CD4-positive, alpha-beta T cell (primary cell): ENCODE results near the gene JPH4. TPM values are rescaled to one million over a fixed set of nuclear protein-coding genes. Genes with fewer than 3 reads are reported as not detected.

ENCODE experiments used
- ATAC-seq: fragments of 200-7000 bp; cut with Tn5 transposase; one replicate; pipeline ENCODE4 v1.10.0; 2022; ENCODE audit warnings: mild to moderate bottlenecking; ENCODE audit not compliant: poor library complexity
- CTCF ChIA-PET: fragments of 350-600 bp; sonication (Branson Sonifier 250); formaldehyde crosslinking; loops from one replicate; lab custom pipeline; 2021; ENCODE audit warnings: antibody characterized with exemption, inconsistent platforms; lab: Charles Lee
- POLR2A ChIA-PET: fragments of 350-600 bp; sonication (Branson Sonifier 250); formaldehyde crosslinking; loops from one replicate; lab custom pipeline; 2021; ENCODE audit warnings: antibody characterized with exemption, inconsistent platforms; lab: Charles Lee
- DNase-seq, 14 experiments: peaks; one replicate each; pipeline ENCODE4 v3.0.0-alpha.2; 2013 to 2020; ENCODE audit warnings: mixed read lengths in 2 of 14
- H3K27ac ChIP-seq, 2 donors: one replicate each; pipeline versions ENCODE4 v1.5.1 to v1.7.0; 2013; ENCODE audit warnings: low read length in 2 of 2, low read depth in 1 of 2, mild to moderate bottlenecking in 1 of 2
- H3K27me3 ChIP-seq, 2 experiments: 1 replicate in 1 of 2; 2 replicates in 1 of 2; pipeline versions ENCODE4 v1.6.1 to v1.7.0; 2013; ENCODE audit warnings: low read length in 2 of 2, control low read depth in 1 of 2, mild to moderate bottlenecking in 1 of 2, moderate library complexity in 1 of 2; ENCODE audit not compliant: insufficient read depth in 2 of 2, control insufficient read depth in 1 of 2
- H3K36me3 ChIP-seq: one replicate; pipeline ENCODE4 v1.6.1; 2013; ENCODE audit warnings: low read length, control low read depth; ENCODE audit not compliant: insufficient read depth
- H3K4me1 ChIP-seq: one replicate; pipeline ENCODE4 v1.6.1; 2013; ENCODE audit warnings: low read length, control low read depth; ENCODE audit not compliant: insufficient read depth
- H3K4me3 ChIP-seq: one replicate; pipeline ENCODE4 v1.5.1; 2013; ENCODE audit warnings: mild to moderate bottlenecking, low read length, moderate library complexity
- H3K9me3 ChIP-seq, 2 experiments: 1 replicate in 1 of 2; 2 replicates in 1 of 2; pipeline versions ENCODE4 v1.6.1 to v1.7.0; 2013; ENCODE audit warnings: low read length in 2 of 2, mild to moderate bottlenecking in 2 of 2, control low read depth in 1 of 2, moderate library complexity in 1 of 2; ENCODE audit not compliant: control insufficient read depth in 1 of 2, insufficient read depth in 1 of 2
- H3K27ac Mint-ChIP-seq: one replicate; pipeline ENCODE4 v1.8.0; 2020; ENCODE audit warnings: mixed read lengths
- H3K27me3 Mint-ChIP-seq: one replicate; pipeline ENCODE4 v1.8.0; 2021; ENCODE audit warnings: mixed read lengths
- H3K36me3 Mint-ChIP-seq: one replicate; pipeline ENCODE4 v1.8.0; 2021; ENCODE audit warnings: low read depth, mixed read lengths
- H3K4me1 Mint-ChIP-seq: one replicate; pipeline ENCODE4 v1.8.0; 2021; ENCODE audit warnings: low read depth, mixed read lengths
- H3K4me3 Mint-ChIP-seq: one replicate; pipeline ENCODE4 v1.8.0; 2020; ENCODE audit warnings: mild to moderate bottlenecking, mixed read lengths
- H3K9me3 Mint-ChIP-seq: one replicate; pipeline ENCODE4 v1.8.0; 2020; ENCODE audit warnings: mixed read lengths
- CTCF ChIP-seq: fragments of 200-600 bp; IDR thresholded peaks from one replicate; pipeline ENCODE4 v1.8.0; 2022; ENCODE audit warnings: antibody characterized with exemption, mild to moderate bottlenecking
- intact Hi-C, 2 experiments: fragments of 100-400 bp; cut with DNase I in 1 of 2; cut with micrococcal nuclease in 1 of 2; formaldehyde crosslinking; loops; one replicate each; pipeline versions ENCODE4 v1.15.1 to v1.9.0; 2023 to 2025; cut with DNase I, micrococcal nuclease
- total RNA-seq, 174 experiments: library from RNA in 2 of 174; stranded (reverse) in 2 of 174; gene quantifications; one replicate each; pipeline ENCODE4 v1.2.3 and lab custom pipeline; 2021 to 2026

Gene JPH4
- total RNA-seq, 2 experiments from 2014 or later: not detected

- POLR2A ChIA-PET: no interaction called here
- TF ChIP-seq CTCF: no peak
- H3K27me3 ChIP-seq: no peaks in the 10 kb centered on the region
- Mint-ChIP-seq H3K27me3 (no peaks in the 10 kb centered on the region), H3K9me3 (no peaks in the 10 kb centered on the region), H3K36me3 (peaks cover 56% of the 10 kb centered on the region), H3K4me1 (peaks cover 52% of the 10 kb centered on the region), H3K27ac (peak overlapping the region; percentile 30), H3K4me3 (no peak overlapping the region)
- H3K9me3 ChIP-seq: no peaks in the 10 kb centered on the region
- H3K4me1 ChIP-seq: peaks cover 40% of the 10 kb centered on the region
- no peak for ATAC-seq
- DNase-seq: no peak
- peaks cover 55% of the 10 kb centered on the region for H3K36me3 ChIP-seq
- CTCF ChIA-PET: no interaction called here
- H3K4me3 ChIP-seq: no peak overlapping the region
- H3K27ac ChIP-seq: no peak overlapping the region
- intact Hi-C loops: loop anchor here in 1 of 2 experiments (5.0 to 10.0 kb wide), 3 partner anchors 471 to 877 kb away; partner anchors contain the start of genes ACIN1, C14orf119, DCAF11 and NRL
Observed at GRCh38 chr14:23565626-23566025, 13.0 kb downstream of the JPH4 start.

- Mint-ChIP-seq H3K36me3 (peaks cover 64% of the 10 kb centered on the region), H3K4me3 (peak overlapping the region; percentile 46), H3K27ac (peak overlapping the region; percentile 30), H3K4me1 (peaks cover 52% of the 10 kb centered on the region), H3K27me3 (no peaks in the 10 kb centered on the region), H3K9me3 (no peaks in the 10 kb centered on the region)
- intact Hi-C loops: loop anchor here in 1 of 2 experiments (5.0 to 10.0 kb wide), 5 partner anchors 243 to 877 kb away; partner anchors contain the start of genes ACIN1, C14orf119, DCAF11 and NRL
- POLR2A ChIA-PET: no interaction called here
- Histone ChIP-seq H3K4me3 (no peak overlapping the region), H3K27me3 (no peaks in the 10 kb centered on the region), H3K9me3 (no peaks in the 10 kb centered on the region), H3K36me3 (peaks cover 62% of the 10 kb centered on the region), H3K27ac (no peak overlapping the region), H3K4me1 (peaks cover 40% of the 10 kb centered on the region)
- no peak for ATAC-seq
- CTCF ChIA-PET: no interaction called here
- peak in 1 of 14 experiments; percentile 18 for DNase-seq
- TF ChIP-seq CTCF: no peak
Observed at GRCh38 chr14:23564876-23565275, 13.7 kb downstream of the JPH4 start.

- Mint-ChIP-seq H3K4me1 (peaks cover 52% of the 10 kb centered on the region), H3K4me3 (peak overlapping the region; percentile 72), H3K27ac (no peak overlapping the region), H3K27me3 (no peaks in the 10 kb centered on the region), H3K36me3 (peaks cover 70% of the 10 kb centered on the region), H3K9me3 (no peaks in the 10 kb centered on the region)
- ATAC-seq (no peak), DNase-seq (peak in 1 of 14 experiments; percentile 23)
- ChIA-PET CTCF (interaction anchor here (6.0 kb wide), 1 partner anchor 85 kb away, joined by 67 read pairs; no protein-coding TSS in a partner anchor), POLR2A (no interaction called here)
- no peaks in the 10 kb centered on the region for H3K9me3 ChIP-seq
- no peak overlapping the region for H3K4me3 ChIP-seq
- peaks cover 68% of the 10 kb centered on the region for H3K36me3 ChIP-seq
- peaks cover 46% of the 10 kb centered on the region for H3K4me1 ChIP-seq
- intact Hi-C loops: loop anchor here in 1 of 2 experiments (5.0 to 10.0 kb wide), 4 partner anchors 242 to 551 kb away; partner anchors contain the start of genes ACIN1, C14orf119, DCAF11 and NRL
- TF ChIP-seq CTCF: no peak
- no peaks in the 10 kb centered on the region for H3K27me3 ChIP-seq
- no peak overlapping the region for H3K27ac ChIP-seq
Observed at GRCh38 chr14:23564181-23564812, 14.3 kb downstream of the JPH4 start.
